ENCODE measurements around the gene ACOXL.

The ACOXL gene

GRCh38 chr2:111135237-111135909, 403.0 kb downstream of the ACOXL start:
- no peak for DNase-seq (ENCODE audit: low read depth in 2 of 2)

GRCh38 chr2:111135910-111136297, 403.5 kb downstream of the ACOXL start:
- no peak for DNase-seq (ENCODE audit: low read depth in 2 of 2)

GRCh38 chr2:111138839-111139238, 406.5 kb downstream of the ACOXL start:
- DNase-seq (ENCODE audit: low read depth in 2 of 2), result no peak

- no peak for DNase-seq (ENCODE audit: low read depth in 2 of 2)
Measured at GRCh38 chr2:111139637-111140317, 407.4 kb downstream of the ACOXL start.

GRCh38 chr2:111140815-111141214, 408.4 kb downstream of the ACOXL start:
- no peak for DNase-seq (ENCODE audit: low read depth in 2 of 2)

- DNase-seq (ENCODE audit: low read depth in 2 of 2), result no peak
Measured at GRCh38 chr2:111142101-111142500, 409.7 kb downstream of the ACOXL start.

- DNase-seq (ENCODE audit: low read depth in 2 of 2), result no peak
Measured at GRCh38 chr2:111143107-111143842, 410.9 kb downstream of the ACOXL start.

- no peak for DNase-seq (ENCODE audit: low read depth in 2 of 2)
Measured at GRCh38 chr2:111143843-111144198, 411.4 kb downstream of the ACOXL start.

- DNase-seq (ENCODE audit: low read depth in 2 of 2), result no peak
Measured at GRCh38 chr2:111145103-111145760, 412.9 kb downstream of the ACOXL start.

- DNase-seq (ENCODE audit: low read depth in 2 of 2), result no peak
Measured at GRCh38 chr2:111145951-111146350, 413.6 kb downstream of the ACOXL start.

- no peak for DNase-seq (ENCODE audit: low read depth in 2 of 2)
Measured at GRCh38 chr2:111148225-111148873, 416.0 kb downstream of the ACOXL start.

GRCh38 chr2:111148925-111149324, 416.6 kb downstream of the ACOXL start:
- no peak for DNase-seq (ENCODE audit: low read depth in 2 of 2)

GRCh38 chr2:111149882-111150455, 417.6 kb downstream of the ACOXL start:
- DNase-seq (ENCODE audit: low read depth in 2 of 2), result no peak

GRCh38 chr2:111154758-111155157, 422.4 kb downstream of the ACOXL start:
- DNase-seq (ENCODE audit: low read depth in 2 of 2), result no peak

GRCh38 chr2:111155610-111156009, 423.2 kb downstream of the ACOXL start:
- no peak for DNase-seq (ENCODE audit: low read depth in 2 of 2)

- DNase-seq (ENCODE audit: low read depth in 2 of 2), result no peak
Measured at GRCh38 chr2:111156529-111156928, 424.2 kb downstream of the ACOXL start.

GRCh38 chr2:111157071-111157661, 424.8 kb downstream of the ACOXL start:
- no peak for DNase-seq (ENCODE audit: low read depth in 2 of 2)

GRCh38 chr2:111157798-111158197, 425.4 kb downstream of the ACOXL start:
- DNase-seq (ENCODE audit: low read depth in 2 of 2), result no peak

- no peak for DNase-seq (ENCODE audit: low read depth in 2 of 2)
Measured at GRCh38 chr2:111159641-111160040, 427.3 kb downstream of the ACOXL start.

- DNase-seq (ENCODE audit: low read depth in 2 of 2), result no peak
Measured at GRCh38 chr2:111160758-111161157, 428.4 kb downstream of the ACOXL start.

- no peak for DNase-seq (ENCODE audit: low read depth in 2 of 2)
Measured at GRCh38 chr2:111161971-111162370, 429.6 kb downstream of the ACOXL start.

Data from stimulated activated CD4-positive, alpha-beta T cell treated with anti-CD3 and anti-CD28 coated beads, Interleukin-4, amount 100 ng/mL, for 48 hours (primary cell).